Upper lobe of right lung (tissue), 1 donor: Measurements from ENCODE around the gene DMD. TPM values are rescaled to one million over a fixed set of nuclear protein-coding genes. Genes with fewer than 3 reads are reported as not detected.

Experiments used
- ATAC-seq: fragments of 200-7000 bp; cut with Tn5 transposase; one replicate; pipeline ENCODE4 v1.9.1; 2020; ENCODE audit warnings: mild to moderate bottlenecking, moderate library complexity
- DNase-seq: peaks from one replicate; pipeline ENCODE4 v3.0.0-alpha.2; 2020
- H3K27ac ChIP-seq: fragments of 200-600 bp; one replicate; pipeline ENCODE4 v1.8.0; 2022
- H3K27me3 ChIP-seq: fragments of 200-600 bp; one replicate; pipeline ENCODE4 v1.8.0; 2022; ENCODE audit warnings: mild to moderate bottlenecking
- H3K36me3 ChIP-seq: fragments of 200-600 bp; one replicate; pipeline ENCODE4 v1.8.0; 2022
- H3K4me1 ChIP-seq: fragments of 200-600 bp; one replicate; pipeline ENCODE4 v1.8.0; 2022
- H3K4me3 ChIP-seq: fragments of 200-600 bp; one replicate; pipeline ENCODE4 v1.8.0; 2022; ENCODE audit warnings: mild to moderate bottlenecking
- H3K9me3 ChIP-seq: fragments of 200-600 bp; one replicate; pipeline ENCODE4 v1.8.0; 2022
- CTCF ChIP-seq: fragments of 200-600 bp; IDR thresholded peaks from one replicate; pipeline ENCODE4 v1.8.0; 2022; ENCODE audit warnings: antibody characterized with exemption
- intact Hi-C: fragments of 100-400 bp; cut with DNase I; formaldehyde crosslinking; loops from one replicate; pipeline ENCODE4 v1.11.0; 2022
- total RNA-seq: library from RNA; stranded (reverse); fragmentation: NEBNext Ultra II Directional; extraction: Animal tissue kit (Norgen Biotek cat#: 25700); gene quantifications from one replicate; pipeline ENCODE4 v1.2.1, GENCODE V29; 2021
- donor health status: DM: no; HTN: yes; CAD: no; lungs with severe emphysema.

The DMD gene
- total RNA-seq, 1 donor from 2014 or later = 24.7 TPM

GRCh38 chrX:31376408-31377022 lies 1834.8 kb downstream of the DMD start:
- Histone ChIP-seq H3K9me3 (no peaks in the 10 kb centered on the region), H3K27me3 (no peaks in the 10 kb centered on the region), H3K36me3 (no peaks in the 10 kb centered on the region), H3K27ac (no peak overlapping the region), H3K4me1 (no peaks in the 10 kb centered on the region), H3K4me3 (no peak overlapping the region)
- intact Hi-C loops = no loop called here
- ATAC-seq (no peak), DNase-seq (no peak)
- TF ChIP-seq CTCF = no peak

DNA sequence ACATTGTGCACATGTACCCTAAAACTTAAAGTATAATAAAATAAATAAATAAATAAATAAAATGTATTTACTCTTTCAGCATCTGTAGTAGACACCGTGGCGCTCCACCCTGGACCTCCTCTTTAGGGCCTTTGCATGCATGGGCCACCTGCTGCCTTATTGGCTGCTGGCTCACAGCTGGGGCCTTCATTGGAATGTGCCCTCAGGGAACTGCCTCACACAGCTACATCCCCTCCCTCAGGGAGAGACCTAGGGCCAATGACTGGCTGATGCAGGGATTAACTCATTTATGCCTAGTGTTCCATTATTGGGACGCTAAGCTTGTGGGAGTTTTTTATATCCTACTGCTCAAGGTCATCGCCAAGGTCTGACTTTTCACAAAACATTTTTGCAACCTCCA lies 1836.6 kb downstream of the DMD start:
- Histone ChIP-seq H3K27ac (no peak overlapping the region), H3K4me1 (no peaks in the 10 kb centered on the region), H3K9me3 (no peaks in the 10 kb centered on the region), H3K4me3 (no peak overlapping the region), H3K27me3 (no peaks in the 10 kb centered on the region), H3K36me3 (no peaks in the 10 kb centered on the region)
- intact Hi-C loops = no loop called here
- no peak for ATAC-seq
- no peak for DNase-seq
- no peak for TF ChIP-seq CTCF

GRCh38 chrX:31371956-31372355 lies 1839.4 kb downstream of the DMD start:
- H3K36me3 ChIP-seq = no peaks in the 10 kb centered on the region
- H3K4me3 ChIP-seq = no peak overlapping the region
- intact Hi-C loops = no loop called here
- no peak for ATAC-seq
- DNase-seq = no peak
- TF ChIP-seq CTCF = no peak
- no peaks in the 10 kb centered on the region for H3K27me3 ChIP-seq
- no peaks in the 10 kb centered on the region for H3K9me3 ChIP-seq
- H3K4me1 ChIP-seq = no peaks in the 10 kb centered on the region
- H3K27ac ChIP-seq = no peak overlapping the region

GRCh38 chrX:31367816-31368215 lies 1843.5 kb downstream of the DMD start:
- H3K27me3 ChIP-seq = no peaks in the 10 kb centered on the region
- no peak overlapping the region for H3K27ac ChIP-seq
- no peaks in the 10 kb centered on the region for H3K4me1 ChIP-seq
- H3K4me3 ChIP-seq = no peak overlapping the region
- no peak for TF ChIP-seq CTCF
- intact Hi-C loops = no loop called here
- H3K36me3 ChIP-seq = no peaks in the 10 kb centered on the region
- H3K9me3 ChIP-seq = no peaks in the 10 kb centered on the region
- DNase-seq (no peak), ATAC-seq (no peak)

DNA sequence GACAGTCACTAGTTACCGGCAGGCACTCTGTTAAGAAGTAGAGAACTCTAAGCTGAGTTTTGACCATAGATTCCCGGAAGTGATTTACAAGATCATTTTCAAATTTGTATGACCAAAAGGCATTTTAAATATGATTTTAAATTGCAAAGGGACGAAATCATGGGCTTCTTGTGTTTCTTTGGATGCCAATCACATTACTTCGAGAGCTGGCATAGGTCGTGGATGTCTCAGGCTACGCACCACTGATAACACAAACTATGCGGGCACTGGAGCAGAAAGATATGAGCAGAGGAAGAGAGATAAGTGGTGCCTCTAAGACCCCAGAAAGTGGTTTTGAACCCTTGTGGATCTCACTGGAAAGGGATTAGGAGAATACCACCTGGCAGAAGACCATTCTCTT lies 1845.3 kb downstream of the DMD start:
- Histone ChIP-seq H3K4me1 (no peaks in the 10 kb centered on the region), H3K36me3 (no peaks in the 10 kb centered on the region)

More for the DNA sequence above, 1845.3 kb downstream of the DMD start:
- DNase-seq (no peak), ATAC-seq (no peak)
- no peak overlapping the region for H3K4me3 ChIP-seq
- H3K27me3 ChIP-seq = no peaks in the 10 kb centered on the region
- intact Hi-C loops = no loop called here
- no peak for TF ChIP-seq CTCF
- H3K9me3 ChIP-seq = no peaks in the 10 kb centered on the region
- no peak overlapping the region for H3K27ac ChIP-seq
